ENCODE data around the gene CLEC2A. TPM values are rescaled to one million over a fixed set of nuclear protein-coding genes. Genes with fewer than 3 reads are reported as not detected.
"Not testable (repeated sequence)": the region's sequence is repeated elsewhere in the genome, so short reads cannot be mapped to it uniquely, and the experiment has no call there.

The CLEC2A gene
- total RNA-seq, 1 donor from 2014 or later = not detected

- ATAC-seq (ENCODE audit: poor library complexity) = no peak
- intact Hi-C loops (cut with DNase I) = no loop called here
- DNase-seq = no peak
These were observed 33.0 kb downstream of the CLEC2A start for GRCh38 chr12:9899209-9899608.

DNA sequence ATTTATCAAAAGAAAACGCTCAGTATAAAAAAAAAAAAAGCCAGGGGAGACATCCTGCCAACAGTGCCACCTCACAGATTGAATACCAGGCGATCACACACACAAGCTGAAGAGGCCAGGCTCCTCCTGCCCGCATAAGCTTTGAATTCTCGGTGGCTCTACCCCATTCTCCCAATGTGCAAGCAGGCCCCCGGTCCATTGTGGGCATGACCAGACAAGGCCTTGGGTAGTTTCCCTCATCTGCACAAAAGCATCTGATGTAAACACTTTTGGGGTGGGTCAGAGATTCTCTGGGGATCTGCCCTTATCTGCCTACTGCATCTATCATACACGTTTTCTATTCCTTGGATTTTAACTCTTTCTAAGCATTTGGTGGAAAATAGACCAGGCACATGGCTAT is 34.6 kb downstream of the CLEC2A start:
- intact Hi-C loops (cut with DNase I) = no loop called here
- no peak for DNase-seq
- no peak for ATAC-seq (ENCODE audit: poor library complexity)

GRCh38 chr12:9895215-9895971 is 36.8 kb downstream of the CLEC2A start:
- intact Hi-C loops (cut with DNase I) = no loop called here

GRCh38 chr12:9888665-9889273 is 43.4 kb downstream of the CLEC2A start:
- DNase-seq = no peak
- intact Hi-C loops (cut with DNase I) = no loop called here
- ATAC-seq (ENCODE audit: poor library complexity) = no peak

More at GRCh38 chr12:9895215-9895971, 36.8 kb downstream of the CLEC2A start:
- DNase-seq (no peak), ATAC-seq (ENCODE audit: poor library complexity) (no peak)

- DNase-seq (no peak), ATAC-seq (ENCODE audit: poor library complexity) (no peak)
- intact Hi-C loops (cut with DNase I) = no loop called here
These were observed 49.0 kb downstream of the CLEC2A start for GRCh38 chr12:9883175-9883574.

DNA sequence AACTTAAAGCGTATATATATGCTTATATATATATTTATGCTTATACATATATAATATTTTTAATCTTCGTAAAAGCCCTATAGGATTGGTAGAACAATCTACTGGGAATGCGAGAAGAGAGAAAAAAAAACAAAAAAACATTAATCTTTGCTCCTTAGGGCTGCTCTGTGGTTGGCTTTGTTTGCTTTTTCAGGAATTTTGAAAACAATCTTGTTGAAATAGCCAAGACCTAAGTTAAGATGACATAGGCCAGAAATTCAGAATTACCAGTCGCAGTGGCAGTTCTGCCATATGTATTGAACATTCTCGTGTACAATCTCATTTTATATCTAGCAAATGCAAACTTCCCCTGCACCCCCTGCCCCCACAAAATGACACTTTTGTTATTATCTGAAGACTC is 50.2 kb downstream of the CLEC2A start:
- ATAC-seq (ENCODE audit: poor library complexity) = no peak
- DNase-seq = no peak
- intact Hi-C loops (cut with DNase I) = no loop called here

DNA sequence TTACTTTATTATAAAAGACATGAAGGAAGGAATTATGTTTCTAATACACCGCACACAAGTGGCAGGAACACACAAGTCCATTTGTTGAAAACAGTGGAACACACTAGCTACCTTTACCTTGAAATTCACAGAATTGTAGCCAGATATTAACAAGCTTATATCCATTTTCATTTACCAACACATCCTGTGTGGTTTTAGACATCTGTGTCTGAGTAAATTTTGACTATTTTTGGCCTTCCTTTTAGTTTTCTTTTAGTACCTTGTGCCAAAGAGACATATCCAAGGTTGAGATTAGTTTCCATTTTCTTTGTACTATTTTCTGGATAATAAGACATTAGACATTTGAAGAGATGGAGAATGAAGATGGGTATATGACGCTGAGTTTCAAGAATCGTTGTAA is 50.9 kb downstream of the CLEC2A start, which contains the start of gene KLRF2:
Gene KLRF2 (plus strand): TSS at position 244 of the 400 bp plus-strand sequence. CDS start 107 bp downstream, at position 351.
- ATAC-seq (ENCODE audit: poor library complexity) (no peak), DNase-seq (no peak)
- intact Hi-C loops (cut with DNase I) = no loop called here

GRCh38 chr12:9880532-9881078 is 51.6 kb downstream of the CLEC2A start:
- intact Hi-C loops (cut with DNase I) = no loop called here
- no peak for DNase-seq
- no peak for ATAC-seq (ENCODE audit: poor library complexity)

DNA sequence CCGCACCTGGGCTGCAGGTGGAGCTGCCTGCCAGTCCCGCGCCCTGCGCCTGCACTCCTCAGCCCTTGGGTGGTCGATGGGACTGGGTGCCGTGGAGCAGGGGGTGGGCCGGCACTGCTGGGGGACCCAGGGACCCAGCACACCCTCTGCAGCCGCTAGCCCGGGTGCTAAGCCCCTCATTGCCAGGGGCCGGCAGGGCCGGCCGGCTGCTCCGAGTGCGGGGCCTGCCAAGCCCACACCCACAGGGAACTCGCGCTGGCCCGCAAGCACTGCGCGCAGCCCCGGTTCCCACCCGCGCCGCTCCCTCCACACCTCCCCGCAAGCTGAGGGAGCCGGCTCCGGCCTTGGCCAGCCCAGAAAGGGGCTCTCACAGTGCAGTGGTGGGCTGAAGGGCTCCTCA is 56.0 kb downstream of the CLEC2A start:
- intact Hi-C loops (cut with DNase I); DNase-seq: not testable (repeated sequence)

GRCh38 chr12:9872742-9873141 is 59.4 kb downstream of the CLEC2A start:
- ATAC-seq (ENCODE audit: poor library complexity) = no peak
- DNase-seq = no peak
- intact Hi-C loops (cut with DNase I) = no loop called here

More for the DNA sequence above, 56.0 kb downstream of the CLEC2A start:
- ATAC-seq (ENCODE audit: poor library complexity) = not testable (repeated sequence)

GRCh38 chr12:9872162-9872561 is 60.0 kb downstream of the CLEC2A start:
- no peak for DNase-seq
- intact Hi-C loops (cut with DNase I) = no loop called here
- ATAC-seq (ENCODE audit: poor library complexity) = no peak

GRCh38 chr12:9870286-9870866 is 61.8 kb downstream of the CLEC2A start:
- intact Hi-C loops (cut with DNase I) = no loop called here
- no peak for DNase-seq
- ATAC-seq (ENCODE audit: poor library complexity) = no peak

- DNase-seq = no peak
- ATAC-seq (ENCODE audit: poor library complexity) = peak; percentile 75
- intact Hi-C loops (cut with DNase I) = no loop called here
These were observed 62.6 kb downstream of the CLEC2A start, which contains the start of gene CLEC2B for GRCh38 chr12:9869307-9870161. Gene CLEC2B (minus strand): TSS chr12:9869354.

- intact Hi-C loops (cut with DNase I) = no loop called here
- ATAC-seq (ENCODE audit: poor library complexity) (no peak), DNase-seq (no peak)
These were observed 63.2 kb downstream of the CLEC2A start for GRCh38 chr12:9868951-9869306.

DNA sequence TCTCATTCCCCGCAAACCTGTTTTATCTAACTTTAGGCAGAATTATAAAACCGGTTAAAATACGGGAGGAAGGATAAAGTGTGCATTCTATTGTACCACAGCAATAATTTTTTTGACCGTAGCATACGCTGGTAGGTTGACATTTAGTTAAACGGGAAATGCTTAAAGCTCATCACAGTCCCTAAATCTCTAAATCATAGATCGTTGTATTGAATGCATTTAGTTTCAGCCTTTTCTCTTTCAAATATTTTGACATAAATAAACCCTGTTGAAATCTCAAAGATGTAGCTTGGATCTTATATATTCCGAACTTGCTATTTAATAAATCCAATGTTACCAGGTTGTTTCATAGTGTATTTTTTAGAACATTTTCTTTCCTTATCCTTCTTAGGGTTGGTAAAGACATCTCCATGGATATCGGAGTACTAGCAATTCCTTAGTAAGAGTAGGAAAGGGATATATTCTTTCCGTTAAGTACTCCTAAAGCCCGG is 63.8 kb downstream of the CLEC2A start:
- DNase-seq = no peak
- intact Hi-C loops (cut with DNase I) = no loop called here
- ATAC-seq (ENCODE audit: poor library complexity) = no peak

DNA sequence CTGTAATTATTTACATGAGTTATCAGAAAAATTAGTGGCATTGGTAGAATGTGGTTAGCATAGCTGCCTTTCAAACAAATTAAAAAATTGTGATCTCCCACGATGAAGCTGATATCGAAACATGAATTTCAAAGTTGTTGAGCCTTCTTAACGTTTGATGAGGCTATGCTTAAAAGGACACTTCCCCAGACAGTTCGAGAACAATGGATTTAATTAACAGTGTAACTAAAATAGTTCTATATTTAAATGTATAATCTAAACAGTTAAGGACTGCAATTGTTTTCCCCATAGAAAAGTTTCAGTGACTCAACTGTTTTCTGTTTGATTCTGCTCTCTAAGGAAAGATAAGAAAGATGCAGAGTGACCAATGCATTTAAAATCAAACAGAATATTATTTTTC is 64.6 kb downstream of the CLEC2A start:
- intact Hi-C loops (cut with DNase I) = no loop called here
- ATAC-seq (ENCODE audit: poor library complexity) = no peak
- no peak for DNase-seq

DNA sequence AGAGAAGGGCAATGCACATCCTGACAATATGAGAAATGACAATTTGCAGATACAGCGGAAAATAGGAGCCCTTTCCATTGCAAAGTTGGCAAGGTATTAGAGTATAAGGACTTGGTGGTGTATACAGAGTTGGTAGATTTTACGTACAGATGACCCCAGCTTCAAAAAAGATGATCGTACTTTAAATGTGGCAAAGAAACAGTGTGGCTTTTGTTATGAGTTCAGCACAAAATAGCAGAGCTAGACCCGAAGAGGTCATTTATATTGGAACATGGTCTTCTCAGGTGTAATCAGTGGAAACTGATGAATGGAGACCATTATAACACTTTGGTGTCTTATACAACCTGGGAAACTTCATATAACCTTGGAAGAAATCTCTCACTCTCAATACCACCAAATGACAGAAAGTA is 65.3 kb downstream of the CLEC2A start:
- intact Hi-C loops (cut with DNase I) = no loop called here
- no peak for ATAC-seq (ENCODE audit: poor library complexity)
- no peak for DNase-seq

GRCh38 chr12:9864913-9865675 is 67.1 kb downstream of the CLEC2A start:
- DNase-seq (no peak), ATAC-seq (ENCODE audit: poor library complexity) (no peak)
- intact Hi-C loops (cut with DNase I) = no loop called here
